Glomerular endothelial cell (primary cell): ENCODE measurements around the gene SLC37A1. TPM values are rescaled to one million over a fixed set of nuclear protein-coding genes. Genes with fewer than 3 reads are reported as not detected.
"Not testable (repeated sequence)": the region's sequence is repeated elsewhere in the genome, so short reads cannot be mapped to it uniquely, and the experiment has no call there.

Source experiments
- DNase-seq: peaks from one replicate; pipeline ENCODE4 v3.0.0-alpha.2; 2011; ENCODE audit warnings: low read depth, low spot score; ENCODE audit errors: extremely low read depth
- total RNA-seq: library from RNA; depleted of rRNA; stranded (reverse); fragments of >200 nt; gene quantifications from 2 replicates; pipeline ENCODE4 v1.2.3, GENCODE V29; 2015

Gene SLC37A1
- total RNA-seq, 1 donor from 2014 or later: 26.8 TPM

DNA sequence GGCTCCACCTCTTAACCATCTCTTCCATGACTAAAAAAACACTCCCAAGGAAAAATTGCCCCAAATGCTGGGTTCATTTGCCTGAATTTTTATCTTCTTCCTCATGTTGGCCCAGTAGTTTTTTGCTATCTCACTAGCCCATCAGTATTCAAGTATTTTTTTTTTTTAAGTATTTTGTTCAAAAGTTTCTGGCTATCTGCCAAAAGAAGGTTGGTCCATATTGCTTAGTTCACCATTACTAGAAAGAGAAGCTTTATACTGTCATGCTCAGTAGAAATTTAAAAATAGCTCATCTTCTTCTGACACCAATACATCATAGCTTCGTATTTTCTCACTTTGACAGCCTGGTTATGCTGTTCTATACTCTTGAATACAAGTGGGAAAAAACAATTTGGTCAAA lies 98.7 kb downstream of the SLC37A1 start:
- DNase-seq: no peak

DNA sequence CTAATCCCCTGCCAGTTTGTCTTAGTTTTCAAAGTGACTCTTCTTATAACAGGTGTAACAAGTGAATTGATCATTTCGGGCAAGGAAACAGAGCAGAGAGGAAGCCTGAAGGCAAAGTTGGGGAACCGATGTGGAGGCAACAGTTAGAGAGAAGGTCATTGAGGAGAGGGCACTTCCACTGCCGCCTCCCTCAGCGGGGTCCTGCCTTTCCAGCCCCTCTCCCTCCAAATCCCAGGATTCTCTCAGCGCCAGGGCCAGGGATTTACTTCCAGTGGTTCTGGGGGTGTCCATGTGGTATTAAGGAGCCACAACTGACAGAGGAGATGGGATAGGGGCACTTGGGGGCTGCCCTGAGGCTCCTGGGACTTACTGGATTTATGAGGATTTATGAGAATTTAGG lies 100.1 kb downstream of the SLC37A1 start:
- DNase-seq: no peak

DNA sequence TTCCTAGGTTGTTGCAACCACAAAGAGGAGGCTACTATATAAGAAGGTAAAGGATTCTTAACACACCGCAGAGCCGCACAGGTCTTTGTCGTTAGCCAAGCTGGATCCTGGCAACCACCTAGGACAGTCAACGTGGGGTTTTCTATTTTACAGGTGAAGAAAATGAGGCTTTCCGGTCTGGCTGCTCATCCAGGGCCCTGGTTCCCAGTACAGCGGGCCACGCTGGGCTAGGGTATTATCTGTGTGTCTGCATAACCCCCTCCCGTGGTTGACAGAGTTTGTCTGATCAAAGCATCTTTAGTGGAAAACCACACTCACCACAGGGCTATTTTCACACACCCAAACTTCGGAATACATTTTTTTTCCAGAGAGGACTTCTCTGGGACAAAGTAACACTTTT lies 100.7 kb downstream of the SLC37A1 start:
- DNase-seq: no peak

DNA sequence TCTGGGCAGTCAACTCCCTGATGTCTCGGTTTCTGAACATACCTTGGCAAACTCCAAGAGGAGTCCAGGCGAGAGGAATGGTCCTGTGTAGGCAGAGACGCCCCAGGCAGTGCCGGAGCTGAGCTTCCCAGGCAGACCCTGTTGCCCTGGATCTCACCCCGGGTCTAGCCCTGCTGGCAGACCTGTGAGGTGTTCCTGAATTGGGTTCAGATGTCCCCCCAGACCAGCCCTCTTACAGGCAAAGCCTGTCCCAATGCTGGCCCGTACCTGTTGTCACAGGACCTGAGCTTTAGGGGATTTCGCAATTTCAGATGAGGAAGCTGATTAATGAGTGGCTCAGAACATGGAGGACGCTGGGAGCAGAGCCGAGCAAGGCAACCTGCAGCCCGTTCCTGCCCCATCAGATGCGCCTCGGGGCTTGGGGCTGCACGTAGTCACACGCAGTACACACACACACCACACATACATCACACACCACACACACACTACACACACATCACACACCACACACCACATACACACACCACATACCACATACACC lies 101.2 kb downstream of the SLC37A1 start:
- no peak for DNase-seq

DNA sequence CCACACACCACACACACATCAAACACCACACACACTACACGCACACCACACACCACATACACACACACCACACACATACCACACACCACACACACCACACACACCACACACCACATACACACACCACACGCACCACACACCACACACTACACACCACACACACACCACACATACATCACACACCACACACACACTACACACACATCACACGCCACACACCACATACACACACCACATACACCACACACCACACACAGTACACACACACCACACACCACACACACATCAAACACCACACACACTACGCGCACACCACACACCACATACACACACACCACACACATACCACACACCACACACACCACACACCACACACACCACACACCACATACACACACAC lies 101.7 kb downstream of the SLC37A1 start:
- not testable (repeated sequence) for DNase-seq

DNA sequence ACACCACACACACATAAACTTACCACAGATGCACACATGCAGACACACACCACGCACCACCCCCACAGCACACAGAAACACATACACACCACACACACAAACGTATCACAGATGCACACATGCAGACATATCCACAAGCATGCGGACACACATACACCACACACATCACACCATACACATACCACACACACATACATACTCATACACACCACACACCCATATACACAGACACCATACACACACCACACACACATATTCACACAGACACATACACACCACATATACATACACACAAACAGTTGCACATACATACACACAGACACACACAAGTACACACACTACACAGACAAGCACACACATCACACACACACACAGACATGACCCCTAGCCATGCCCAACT lies 102.3 kb downstream of the SLC37A1 start:
- no peak for DNase-seq

DNA sequence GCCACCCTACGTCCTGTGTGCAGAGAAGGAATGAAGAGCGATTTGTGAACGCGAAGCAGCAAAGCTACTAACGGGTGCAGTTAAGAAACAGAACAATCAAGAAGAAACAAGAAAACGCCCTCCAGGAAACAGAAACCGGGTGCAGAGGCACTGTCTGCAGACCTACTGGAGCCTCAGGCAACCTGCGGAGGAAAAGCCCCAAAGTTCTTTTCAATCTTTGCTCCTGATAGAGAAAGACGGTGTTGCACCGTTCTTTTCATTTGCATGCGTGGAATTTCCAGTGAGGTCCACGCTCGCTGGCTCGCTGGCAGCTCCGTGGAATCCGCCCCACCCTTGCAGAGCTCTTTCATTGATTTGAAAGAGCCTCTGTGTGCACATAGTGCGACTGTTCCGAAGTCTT lies 102.8 kb downstream of the SLC37A1 start:
- DNase-seq: no peak

DNA sequence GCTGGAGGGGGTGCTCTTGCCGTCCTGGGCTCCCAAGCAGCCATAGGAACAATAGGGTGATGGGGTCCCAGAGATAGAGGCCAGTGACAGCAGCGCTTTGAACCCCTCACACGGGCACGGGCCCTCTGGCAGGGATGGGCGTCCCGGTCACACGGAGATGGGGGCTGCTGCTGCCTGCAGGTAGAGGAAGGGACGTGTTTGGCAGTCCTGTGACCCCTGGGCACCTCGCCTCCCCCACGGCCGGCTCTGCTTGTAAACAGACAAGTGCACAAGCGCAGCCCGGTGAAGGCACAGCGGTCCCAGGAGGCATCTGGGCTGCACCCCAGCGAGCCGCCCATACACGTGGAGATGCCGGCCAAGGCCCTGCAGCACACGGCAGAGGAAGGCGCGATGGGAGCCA lies 103.3 kb downstream of the SLC37A1 start:
- DNase-seq: no peak

DNA sequence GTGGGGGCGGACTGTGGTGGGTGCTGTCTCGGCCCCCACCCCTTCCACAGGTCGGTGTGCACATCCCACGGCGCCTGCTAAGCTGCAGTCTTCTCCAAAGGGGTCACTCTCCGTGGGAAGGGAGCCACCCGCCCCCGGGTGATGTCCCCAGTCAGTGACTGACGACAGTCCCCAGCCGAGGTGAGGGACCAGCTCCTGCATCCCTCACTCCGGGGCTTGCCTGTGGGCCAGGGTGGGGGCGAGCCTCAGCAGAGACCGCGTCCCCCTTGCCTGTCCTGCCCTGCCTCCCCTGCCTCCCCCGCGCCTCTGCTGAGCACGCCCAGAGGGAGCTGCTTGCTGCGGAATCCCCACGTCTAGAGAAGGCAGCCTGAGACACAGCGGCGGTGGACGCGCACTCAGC lies 103.8 kb downstream of the SLC37A1 start:
- no peak for DNase-seq

DNA sequence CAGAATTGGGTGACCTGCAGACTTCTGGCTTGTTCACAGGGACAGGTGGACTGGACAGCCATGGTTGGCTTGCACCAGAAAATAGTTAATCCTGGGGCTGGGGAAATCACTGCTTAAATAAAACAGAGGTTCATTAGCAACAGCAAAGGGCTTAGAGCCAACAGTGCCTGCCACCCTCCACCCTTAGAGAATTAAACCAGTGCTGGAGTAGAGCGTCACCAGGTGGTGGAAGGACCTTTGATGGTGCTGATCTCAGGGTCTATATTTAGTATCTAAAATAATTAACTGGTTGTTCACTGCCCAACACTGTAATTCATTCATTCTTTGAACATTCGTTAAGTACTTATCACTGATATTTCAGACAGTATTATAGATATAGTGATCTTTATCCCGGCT lies 105.1 kb downstream of the SLC37A1 start:
- no peak for DNase-seq

DNA sequence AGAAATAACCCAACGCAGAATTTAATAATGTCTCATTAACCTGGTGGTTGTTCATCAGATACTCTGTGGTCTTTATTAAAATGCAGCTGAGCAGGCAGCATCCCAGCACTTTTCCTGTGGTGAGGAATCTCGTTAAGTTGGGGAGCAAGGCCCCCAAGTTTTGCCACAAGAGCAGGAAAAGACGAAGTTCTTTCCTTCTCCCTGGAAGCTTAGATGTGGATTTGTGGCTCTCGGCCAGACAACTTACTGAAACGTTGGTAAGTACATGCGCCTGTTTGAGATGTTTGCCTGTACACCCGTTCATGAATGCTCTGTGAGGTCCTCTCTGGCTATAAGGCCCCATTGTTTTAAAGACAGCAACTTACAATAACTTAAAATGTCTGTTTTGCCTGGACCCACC lies 105.5 kb downstream of the SLC37A1 start:
- no peak for DNase-seq

DNA sequence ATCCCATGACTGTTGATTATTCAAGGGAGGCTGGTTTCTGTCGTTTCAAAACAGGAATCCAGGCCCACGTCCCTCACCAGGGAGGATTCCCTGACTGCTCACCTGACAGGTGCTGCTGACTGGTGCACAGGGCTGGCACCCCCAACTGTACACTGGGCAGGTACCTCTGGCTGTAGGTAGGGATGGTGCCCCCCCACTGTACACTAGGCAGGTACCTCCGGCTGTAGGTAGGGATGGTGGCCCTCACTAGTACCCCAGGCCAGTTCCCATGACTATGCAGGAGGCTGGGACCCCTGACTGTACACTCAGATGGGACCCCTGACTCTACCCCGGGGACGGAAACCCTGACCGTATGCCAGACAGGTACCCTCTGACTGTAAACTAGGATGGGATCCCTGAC lies 106.2 kb downstream of the SLC37A1 start:
- no peak for DNase-seq

DNA sequence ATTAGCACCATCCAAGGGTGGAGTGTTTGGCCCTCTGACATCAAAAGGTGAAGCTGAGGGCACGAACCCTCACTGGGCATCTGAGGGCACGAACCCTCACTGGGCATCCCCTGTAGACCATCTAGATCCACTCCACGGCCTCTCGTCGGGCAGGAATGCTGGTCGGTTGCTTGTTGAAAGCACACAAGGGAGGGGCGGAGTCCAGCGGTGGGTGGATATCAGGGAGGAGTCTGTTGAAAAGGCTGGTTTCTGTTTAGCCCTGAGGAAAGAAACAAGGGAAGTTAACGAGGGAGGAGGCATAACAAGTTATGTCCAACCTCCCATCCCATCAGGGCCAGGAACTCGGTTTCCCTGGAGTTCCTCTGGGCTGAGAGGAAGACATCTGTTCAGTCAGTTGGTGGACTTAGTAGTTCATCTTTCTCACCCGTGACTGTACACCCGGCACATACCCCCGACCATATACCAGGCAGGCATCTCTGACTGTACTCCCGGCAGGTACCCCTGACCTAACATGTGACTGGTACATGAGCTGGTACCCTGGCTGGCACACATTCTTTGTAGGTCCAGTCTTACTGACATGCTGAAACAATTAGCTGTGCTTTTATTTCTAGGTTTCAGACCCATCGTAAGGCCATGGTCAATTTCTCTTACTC lies 107.6 kb downstream of the SLC37A1 start:
- no peak for DNase-seq

DNA sequence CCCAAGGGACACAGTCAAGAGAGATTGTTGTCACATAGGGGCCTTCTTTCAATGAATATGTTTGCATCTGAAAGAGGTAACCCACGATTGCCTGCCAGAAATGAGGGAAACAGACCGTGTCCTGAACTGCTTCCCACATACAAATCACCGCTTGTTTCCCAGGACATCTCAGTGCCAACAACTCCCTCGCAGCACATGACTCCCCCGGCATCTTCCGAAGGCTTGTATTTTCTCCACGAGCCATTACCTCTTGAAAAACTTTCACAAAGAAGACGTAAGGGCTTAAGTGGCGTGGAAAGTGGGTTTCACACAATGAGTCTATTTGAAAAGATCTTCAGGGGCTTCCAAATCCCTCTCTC lies 108.1 kb downstream of the SLC37A1 start:
- no peak for DNase-seq

DNA sequence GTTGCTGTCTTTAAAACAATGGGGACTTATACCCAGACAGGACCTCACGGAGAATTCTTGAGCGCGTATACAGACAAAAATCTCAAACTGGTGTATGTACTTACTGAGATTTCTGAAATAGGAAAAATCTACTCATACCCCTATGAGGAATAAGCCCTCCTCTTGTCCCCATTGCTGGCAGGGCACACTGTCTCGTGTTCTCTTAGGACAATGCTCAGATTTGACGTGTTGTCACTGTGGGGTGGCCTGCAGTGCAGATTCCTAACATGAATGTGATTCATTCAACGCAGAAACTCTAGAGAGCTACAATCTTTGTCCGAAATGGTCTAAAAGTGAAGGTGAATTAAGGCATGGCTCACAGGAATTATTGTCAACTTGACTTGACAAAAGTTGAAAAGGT lies 108.6 kb downstream of the SLC37A1 start:
- no peak for DNase-seq

DNA sequence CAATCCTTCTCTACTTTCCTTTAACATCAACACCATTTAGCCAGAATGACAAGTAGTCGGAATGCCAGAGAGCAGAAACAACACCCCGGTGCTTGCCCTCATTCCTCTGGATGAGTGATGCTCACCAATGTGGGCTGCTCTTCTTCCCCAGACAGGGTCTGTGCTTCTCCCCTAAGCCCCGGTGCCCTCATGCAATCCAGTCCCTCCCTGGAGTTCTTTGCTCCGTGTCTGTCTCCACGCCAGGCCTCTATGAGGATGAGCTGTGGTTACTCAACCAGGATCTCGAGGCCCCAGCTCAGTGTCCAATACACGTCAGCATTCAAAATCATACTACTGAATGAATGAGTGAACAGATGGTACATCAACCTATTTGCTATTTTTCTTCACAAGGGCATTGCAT lies 110.0 kb downstream of the SLC37A1 start:
- DNase-seq: no peak

DNA sequence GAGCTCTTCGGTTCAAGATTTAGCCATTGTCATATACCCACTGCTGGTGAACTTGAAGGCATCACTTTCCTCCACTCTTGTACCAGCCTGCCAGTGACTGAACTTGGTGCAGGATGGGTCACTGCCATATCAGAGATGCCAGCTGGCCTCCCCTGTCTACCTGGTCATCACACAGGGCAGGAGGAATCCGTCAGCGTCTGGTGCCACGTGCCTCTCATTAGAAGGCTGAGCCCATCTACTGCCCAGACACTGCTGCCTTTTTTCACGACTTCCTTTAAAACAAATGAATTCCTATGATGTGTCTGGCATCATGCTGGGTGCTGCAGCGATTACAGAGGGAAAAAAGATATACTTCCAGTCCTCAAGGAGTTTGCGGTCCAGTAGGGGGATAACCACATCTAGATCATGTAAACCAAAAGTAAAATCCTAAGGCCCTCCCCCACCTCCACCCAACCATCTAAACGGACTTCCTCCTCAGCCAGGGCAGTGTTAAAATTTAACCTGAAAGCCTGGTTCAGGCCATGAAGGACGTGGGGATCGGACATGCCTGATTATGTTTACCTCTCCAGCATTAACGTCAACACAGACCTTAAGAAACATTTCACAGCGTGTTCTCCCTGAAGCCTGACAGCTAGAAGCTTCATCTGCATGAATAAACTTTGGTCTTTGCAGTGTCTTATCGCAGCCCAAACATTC lies 110.6 kb downstream of the SLC37A1 start:
- DNase-seq: no peak

DNA sequence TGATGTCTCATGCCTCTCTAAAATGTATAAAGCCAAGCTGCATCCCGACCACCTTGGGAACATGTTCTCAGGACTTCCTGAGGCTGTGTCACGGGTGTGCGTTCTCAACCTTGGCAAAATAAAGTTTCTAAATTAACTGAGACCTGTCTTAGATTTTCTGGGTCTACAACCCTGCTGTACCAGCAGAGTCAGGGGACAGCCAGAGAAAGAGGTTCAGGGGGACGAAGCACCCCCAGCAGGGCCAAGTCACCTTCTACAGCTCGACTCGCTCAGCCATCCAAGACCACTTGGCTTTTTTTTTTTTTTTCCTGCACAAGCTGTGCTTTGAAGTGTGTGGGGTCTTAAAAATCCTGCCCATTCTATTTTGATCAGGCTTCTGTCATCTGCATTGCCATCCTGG lies 111.3 kb downstream of the SLC37A1 start:
- no peak for DNase-seq

DNA sequence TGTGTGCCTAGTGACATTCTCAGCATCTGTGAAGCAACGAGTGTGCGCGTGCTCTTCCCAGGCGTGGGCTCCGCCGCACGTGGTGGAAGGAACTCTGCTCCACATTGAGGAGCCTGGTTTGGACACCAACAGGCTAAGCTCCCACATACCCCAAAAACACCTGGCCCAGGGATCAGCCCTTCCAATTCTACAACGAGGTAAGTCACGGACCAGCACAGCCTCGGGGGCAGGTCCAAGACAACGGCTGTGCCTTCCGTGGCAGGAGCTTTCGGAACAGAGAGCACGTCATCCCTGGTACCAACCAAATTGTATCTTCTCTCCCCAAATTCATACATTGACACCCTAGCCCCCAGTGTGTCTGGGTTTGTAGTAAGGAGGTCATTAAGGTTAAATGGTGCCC lies 112.5 kb downstream of the SLC37A1 start:
- no peak for DNase-seq

DNA sequence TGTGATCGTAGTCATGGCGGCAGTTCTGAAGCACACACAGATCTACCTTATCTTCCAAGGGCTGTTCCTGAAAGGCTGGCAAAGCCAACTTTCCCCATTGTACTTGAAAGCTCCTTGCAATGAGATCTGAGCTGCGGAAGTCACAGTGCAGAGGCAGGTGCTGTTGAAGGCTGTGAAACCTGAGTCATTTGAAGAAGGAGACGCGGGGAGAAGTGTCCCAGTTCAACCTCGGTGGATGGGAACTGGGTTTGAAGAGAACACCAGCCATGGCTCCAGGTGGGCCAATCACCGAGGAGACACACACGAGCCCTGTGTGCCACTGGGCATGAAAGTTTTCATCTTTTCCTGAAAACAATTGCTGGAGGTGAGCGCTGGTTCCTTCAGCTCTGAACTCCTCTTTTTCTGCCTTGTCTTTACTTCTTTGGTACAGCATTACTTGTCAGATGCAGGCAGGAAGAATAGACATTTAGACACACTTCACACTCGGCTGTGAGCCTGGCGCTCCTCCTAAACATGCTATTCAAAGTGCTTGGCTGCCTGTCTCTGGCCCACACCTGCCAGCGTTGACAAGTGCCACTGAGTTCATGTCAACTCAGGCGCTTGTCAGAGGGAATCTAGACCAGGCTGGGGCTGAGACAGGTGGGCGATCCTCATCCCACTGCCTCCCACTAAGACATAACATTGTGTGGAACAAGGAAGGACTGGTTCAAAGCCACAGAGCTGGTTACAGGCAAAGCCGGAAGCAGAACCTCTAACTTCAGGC lies 114.1 kb downstream of the SLC37A1 start:
- no peak for DNase-seq

DNA sequence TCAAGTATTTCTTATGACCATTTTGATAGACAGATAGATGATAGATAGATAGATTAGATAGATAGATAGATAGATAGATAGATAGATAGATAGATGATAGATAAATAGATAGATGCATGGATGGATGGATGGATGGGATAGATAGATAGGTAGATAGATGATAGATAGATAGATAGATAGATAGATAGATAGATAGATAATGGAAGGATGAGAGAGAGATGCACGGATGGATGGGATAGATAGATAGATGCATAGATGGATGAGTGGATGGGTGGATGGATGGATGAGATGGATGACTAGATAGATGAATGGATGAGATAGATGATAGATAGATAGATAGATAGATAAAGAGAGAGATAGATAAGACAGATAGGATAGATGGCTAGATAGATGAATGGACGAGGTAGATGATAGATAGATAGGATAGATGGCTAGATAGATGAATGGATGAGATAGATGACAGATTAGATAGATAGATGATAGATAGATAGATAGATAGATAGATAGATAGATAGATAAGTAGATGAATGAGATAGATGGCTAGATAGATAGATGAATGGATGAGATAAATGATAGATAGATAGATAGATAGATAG lies 114.9 kb downstream of the SLC37A1 start:
- not testable (repeated sequence) for DNase-seq
